ENCODE measurements around the gene PHYHIPL. TPM values are rescaled to one million over a fixed set of nuclear protein-coding genes. Genes with fewer than 3 reads are reported as not detected.

The PHYHIPL gene
- 2.3 TPM in 1 of 2 replicates, not detected in the other for total RNA-seq

DNA sequence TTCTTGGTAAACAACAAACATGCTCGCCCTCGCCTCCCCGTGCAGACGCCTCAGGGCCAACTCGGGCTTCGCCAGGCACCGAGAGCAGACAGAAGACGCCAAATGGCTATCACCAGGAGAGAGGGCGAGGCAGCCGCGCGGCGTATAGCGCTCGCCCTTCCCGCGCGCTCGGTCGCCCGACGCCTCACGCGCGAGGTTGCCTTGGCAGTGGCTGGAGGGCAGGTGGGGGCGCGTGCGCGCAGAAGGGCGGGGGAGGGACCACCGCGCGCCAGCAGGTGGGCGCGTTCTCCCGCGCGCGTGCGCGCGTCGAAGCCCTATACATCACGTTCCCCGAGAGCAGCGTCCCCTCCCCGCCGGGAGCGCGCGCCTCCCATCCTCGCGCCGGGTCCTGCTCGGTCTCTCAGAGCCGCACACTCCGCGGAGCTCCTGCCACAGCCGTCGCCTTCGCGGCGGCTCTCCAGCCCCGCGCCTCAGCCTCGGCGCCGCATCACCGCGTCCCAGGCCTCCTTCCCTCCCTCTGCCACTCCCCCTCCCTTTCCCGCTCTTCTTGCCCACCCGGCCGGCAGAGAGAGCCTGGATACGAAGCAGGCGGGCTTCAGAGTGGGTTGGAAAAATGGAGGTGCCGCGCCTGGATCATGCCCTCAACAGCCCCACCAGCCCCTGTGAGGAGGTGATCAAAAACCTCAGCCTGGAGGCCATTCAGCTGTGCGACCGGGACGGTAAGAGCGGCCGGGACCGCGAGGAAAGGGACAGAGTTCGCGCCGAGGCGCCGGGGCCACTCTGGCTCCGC, at the start of gene PHYHIPL:
TSS of gene PHYHIPL (plus strand) at position 403 of the 790 bp plus-strand sequence. CDS start at position 614, 211 bp downstream.

Other genes starting within 250 kb of the PHYHIPL start
- not detected in 2 replicates for gene FAM13C, start 185.9 kb downstream of the PHYHIPL start, total RNA-seq